Brain pericyte (primary cell): Measurements from ENCODE around the gene CCK.

Source experiments
- DNase-seq: peaks from one replicate; pipeline ENCODE4 v3.0.0-alpha.2; 2012; ENCODE audit warnings: low read depth, low spot score

CCK gene

GRCh38 chr3:42267878-42268277 lies 1.9 kb upstream of the CCK start:
- no peak for DNase-seq

GRCh38 chr3:42265059-42265991 lies 660 bp downstream of the CCK start:
- no peak for DNase-seq

- no peak for DNase-seq
These were observed 1.5 kb downstream of the CCK start for GRCh38 chr3:42264399-42265058.

GRCh38 chr3:42263354-42264346 lies 2.3 kb downstream of the CCK start:
- DNase-seq, result no peak

GRCh38 chr3:42262525-42262924 lies 3.5 kb downstream of the CCK start:
- no peak for DNase-seq

- no peak for DNase-seq
These were observed 9.0 kb downstream of the CCK start for GRCh38 chr3:42257007-42257406.

- DNase-seq, result no peak
These were observed 9.7 kb downstream of the CCK start for GRCh38 chr3:42256135-42256819.

- DNase-seq, result no peak
These were observed 11.4 kb downstream of the CCK start for GRCh38 chr3:42254566-42254965.

GRCh38 chr3:42250761-42251160 lies 15.2 kb downstream of the CCK start:
- no peak for DNase-seq

- no peak for DNase-seq
These were observed 18.4 kb downstream of the CCK start for GRCh38 chr3:42247576-42248027.

GRCh38 chr3:42246091-42246490 lies 19.9 kb downstream of the CCK start:
- DNase-seq, result no peak

GRCh38 chr3:42236611-42237010 lies 29.4 kb downstream of the CCK start:
- no peak for DNase-seq

GRCh38 chr3:42235532-42235931 lies 30.5 kb downstream of the CCK start:
- DNase-seq, result no peak

GRCh38 chr3:42230860-42231259 lies 35.1 kb downstream of the CCK start:
- no peak for DNase-seq

GRCh38 chr3:42229942-42230688 lies 35.9 kb downstream of the CCK start:
- no peak for DNase-seq

- DNase-seq, result no peak
These were observed 36.6 kb downstream of the CCK start for GRCh38 chr3:42229266-42229941.

GRCh38 chr3:42228796-42229195 lies 37.2 kb downstream of the CCK start:
- no peak for DNase-seq

- DNase-seq, result no peak
These were observed 39.2 kb downstream of the CCK start for GRCh38 chr3:42226470-42227425.
